GM12873 (cell line): Measurements from ENCODE around the gene DNAJC6.

ENCODE experiments used
- CTCF ChIP-seq: IDR thresholded peaks from 2 replicates; pipeline ENCODE4 v1.5.1; 2012; ENCODE audit warnings: low read depth, mild to moderate bottlenecking, moderate library complexity, low read length, control low read depth; ENCODE audit not compliant: insufficient read depth; ENCODE audit errors: missing control alignments

DNAJC6 gene

GRCh38 chr1:65444128-65444640, 134.8 kb downstream of the DNAJC6 start:
- no peak for TF ChIP-seq CTCF

GRCh38 chr1:65445837-65446236, 136.5 kb downstream of the DNAJC6 start:
- no peak for TF ChIP-seq CTCF

GRCh38 chr1:65449214-65449823, 140.0 kb downstream of the DNAJC6 start:
- no peak for TF ChIP-seq CTCF

GRCh38 chr1:65456481-65456880, 147.1 kb downstream of the DNAJC6 start:
- TF ChIP-seq CTCF: no peak

DNA sequence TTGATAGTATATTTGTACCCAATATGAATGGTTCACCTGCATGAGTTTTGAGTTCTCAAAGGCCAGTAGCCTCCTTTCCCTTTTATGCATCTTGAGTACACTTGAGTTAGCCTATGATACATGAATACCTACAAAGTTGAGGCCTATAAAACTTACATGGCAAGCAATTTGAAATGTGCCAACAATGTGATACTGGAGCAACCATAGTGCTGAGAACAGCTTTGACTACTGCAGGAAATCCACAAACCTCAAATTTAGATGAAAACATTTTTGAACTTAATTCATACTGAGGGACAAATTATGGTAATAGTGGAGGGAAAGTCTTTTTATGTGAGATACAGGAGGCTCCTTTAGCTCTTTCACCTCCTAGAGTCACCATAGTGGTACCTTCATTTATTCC, 148.5 kb downstream of the DNAJC6 start:
- TF ChIP-seq CTCF: no peak

GRCh38 chr1:65458730-65459396, 149.5 kb downstream of the DNAJC6 start:
- TF ChIP-seq CTCF: no peak

GRCh38 chr1:65459397-65459768, 150.0 kb downstream of the DNAJC6 start:
- TF ChIP-seq CTCF: peak; percentile 71
